Fibroblast of lung (primary cell): ENCODE results near the gene CEP63. TPM values are rescaled to one million over a fixed set of nuclear protein-coding genes. Genes with fewer than 3 reads are reported as not detected.

Experiments used
- DNase-seq, 2 donors: peaks; one replicate each; pipeline versions ENCODE4 v3.0.0 to v3.0.0-alpha.2; 2010; ENCODE audit warnings: low read depth in 2 of 2
- H2AFZ ChIP-seq: 2 replicates; pipeline ENCODE4 v1.5.1; 2012; ENCODE audit warnings: low read length, control low read depth, inconsistent platforms
- H3K27ac ChIP-seq: 2 replicates; pipeline ENCODE4 v1.5.1; 2011; ENCODE audit warnings: low read length, control low read depth; ENCODE audit not compliant: insufficient read depth
- H3K27me3 ChIP-seq: 2 replicates; pipeline ENCODE4 v1.5.1; 2011; ENCODE audit warnings: mild to moderate bottlenecking, low read length; ENCODE audit not compliant: control insufficient read depth, insufficient read depth
- H3K36me3 ChIP-seq: 2 replicates; pipeline ENCODE4 v1.5.1; 2011; ENCODE audit warnings: low read length; ENCODE audit not compliant: control insufficient read depth, insufficient read depth
- H3K4me1 ChIP-seq: 2 replicates; pipeline ENCODE4 v1.5.1; 2011; ENCODE audit warnings: low read length; ENCODE audit not compliant: control insufficient read depth, insufficient read depth; ENCODE audit errors: extremely low read depth
- H3K4me2 ChIP-seq: 2 replicates; pipeline ENCODE4 v1.5.1; 2011; ENCODE audit warnings: low read length, control low read depth; ENCODE audit not compliant: insufficient read depth; ENCODE audit errors: extremely low read depth
- H3K4me3 ChIP-seq, 4 experiments: fragments of 200-600 bp in 1 of 4; sonication (generic) in 1 of 4; replicated peaks in 1 of 4; 2 replicates each; pipeline ENCODE4 v1.5.1; 2011 to 2016; ENCODE audit warnings: low read length in 4 of 4, low read depth in 3 of 4, mild to moderate bottlenecking in 3 of 4, control low read depth in 2 of 4, inconsistent platforms in 1 of 4, mixed read lengths in 1 of 4; ENCODE audit not compliant: insufficient read depth in 1 of 4; ENCODE audit errors: control extremely low read depth in 1 of 4
- H3K79me2 ChIP-seq: 2 replicates; pipeline ENCODE4 v1.5.1; 2012; ENCODE audit warnings: mild to moderate bottlenecking, low read length, inconsistent platforms; ENCODE audit not compliant: control insufficient read depth, insufficient read depth
- H3K9ac ChIP-seq: 2 replicates; pipeline ENCODE4 v1.5.1; 2011; ENCODE audit warnings: mild to moderate bottlenecking, low read length, control low read depth; ENCODE audit not compliant: insufficient read depth
- H3K9me3 ChIP-seq: 2 replicates; pipeline ENCODE4 v1.5.1; 2012; ENCODE audit warnings: low read depth, low read length; ENCODE audit not compliant: control insufficient read depth, insufficient read depth
- H4K20me1 ChIP-seq: 2 replicates; pipeline ENCODE4 v1.5.1; 2011; ENCODE audit warnings: low read length; ENCODE audit not compliant: control insufficient read depth, insufficient read depth; ENCODE audit errors: extremely low read depth
- CTCF ChIP-seq, 2 donors: IDR thresholded peaks in 1 of 2; conservative IDR thresholded peaks in 1 of 2; 1 replicate in 1 of 2; 2 replicates in 1 of 2; pipeline ENCODE4 v1.5.1; 2011 to 2012; ENCODE audit warnings: low read length in 2 of 2, control low read depth in 1 of 2, inconsistent platforms in 1 of 2, low read depth in 1 of 2, mild to moderate bottlenecking in 1 of 2
- EZH2 ChIP-seq: IDR thresholded peaks from 2 replicates; pipeline ENCODE4 v1.5.1; 2012; ENCODE audit warnings: low read length, control low read depth, mild to moderate bottlenecking; ENCODE audit errors: missing control alignments
- polyA plus RNA-seq, 2 donors: library from polyadenylated mRNA; depleted of rRNA in 1 of 2; stranded (reverse) in 1 of 2; unstranded in 1 of 2; fragments of >200 nt; gene quantifications; 2 replicates each; pipeline ENCODE4 v1.2.1, GENCODE V29; 2011 to 2012; ENCODE audit warnings: missing spikeins in 1 of 2
- total RNA-seq: library from RNA; depleted of rRNA; stranded (reverse); fragments of >200 nt; gene quantifications from 2 replicates; pipeline ENCODE4 v1.2.1, GENCODE V29; 2014

The CEP63 gene
- total and polyA plus RNA-seq, 2 donors (not counting 1 experiment from before 2014, with no cell fraction given): 22.3 to 26.4 TPM

- H3K4me3 ChIP-seq: no peak overlapping the region
- no peak overlapping the region for H2AFZ ChIP-seq
- H3K36me3 ChIP-seq: no peaks in the 10 kb centered on the region
- no peak overlapping the region for H3K27ac ChIP-seq
- no peak for TF ChIP-seq CTCF (conservative IDR thresholded peaks at IDR 0.05 in 1 of 2, IDR thresholded peaks at IDR 0.05 in 1 of 2; ENCODE audit: low read depth in 1 of 2, low read length in 2 of 2)
- TF ChIP-seq EZH2: no peak
- no peaks in the 10 kb centered on the region for H3K79me2 ChIP-seq
- H3K4me1 ChIP-seq: no peaks in the 10 kb centered on the region
- no peaks in the 10 kb centered on the region for H4K20me1 ChIP-seq
- no peak for DNase-seq
- H3K4me2 ChIP-seq: no peak overlapping the region
- H3K9ac ChIP-seq: no peak overlapping the region
- no peaks in the 10 kb centered on the region for H3K27me3 ChIP-seq
- H3K9me3 ChIP-seq: no peaks in the 10 kb centered on the region
These were observed 36.7 kb downstream of the CEP63 start for GRCh38 chr3:134522541-134522940.

- Histone ChIP-seq H3K4me1 (no peaks in the 10 kb centered on the region), H3K9ac (no peak overlapping the region), H3K79me2 (no peaks in the 10 kb centered on the region), H3K4me2 (no peak overlapping the region), H3K36me3 (no peaks in the 10 kb centered on the region), H3K4me3 (no peak overlapping the region), H3K27me3 (no peaks in the 10 kb centered on the region), H3K27ac (no peak overlapping the region), H2AFZ (no peak overlapping the region), H4K20me1 (no peaks in the 10 kb centered on the region), H3K9me3 (no peaks in the 10 kb centered on the region)
- no peak for DNase-seq
- no peak for TF ChIP-seq EZH2
- TF ChIP-seq CTCF (conservative IDR thresholded peaks at IDR 0.05 in 1 of 2, IDR thresholded peaks at IDR 0.05 in 1 of 2; ENCODE audit: low read depth in 1 of 2, low read length in 2 of 2): no peak
These were observed 39.4 kb downstream of the CEP63 start for GRCh38 chr3:134525293-134525692.

- no peaks in the 10 kb centered on the region for H3K36me3 ChIP-seq
- no peaks in the 10 kb centered on the region for H3K9me3 ChIP-seq
- no peaks in the 10 kb centered on the region for H3K79me2 ChIP-seq
- H3K4me2 ChIP-seq: no peak overlapping the region
- H3K9ac ChIP-seq: no peak overlapping the region
- no peaks in the 10 kb centered on the region for H3K27me3 ChIP-seq
- no peak overlapping the region for H3K4me3 ChIP-seq
- no peak overlapping the region for H3K27ac ChIP-seq
- no peak for DNase-seq
- H4K20me1 ChIP-seq: no peaks in the 10 kb centered on the region
- H3K4me1 ChIP-seq: no peaks in the 10 kb centered on the region
- TF ChIP-seq CTCF (conservative IDR thresholded peaks at IDR 0.05 in 1 of 2, IDR thresholded peaks at IDR 0.05 in 1 of 2; ENCODE audit: low read depth in 1 of 2, low read length in 2 of 2) (no peak), EZH2 (no peak)
- no peak overlapping the region for H2AFZ ChIP-seq
These were observed 40.5 kb downstream of the CEP63 start for GRCh38 chr3:134526319-134526718.
